GM23338 (cell line): ENCODE results near the gene COL4A2.

Experiments
- CREB1 ChIP-seq: fragments of 250-450 bp; sonication (Bioruptor Pico); IDR thresholded peaks from 2 replicates; pipeline ENCODE4 v1.5.0; 2020; ENCODE audit warnings: low read depth, mild to moderate bottlenecking, moderate library complexity
- CTCF ChIP-seq, 2 experiments: fragments of 200-600 bp in 1 of 2; sonication (generic) in 1 of 2; conservative IDR thresholded peaks; 2 replicates each; pipeline versions ENCODE4 v1.5.1 to v1.6.1; 2016 to 2017; ENCODE audit warnings: antibody characterized with exemption in 2 of 2, low read depth in 2 of 2, mild to moderate bottlenecking in 2 of 2, moderate library complexity in 1 of 2
- EZH2 ChIP-seq: fragments of 200-600 bp; sonication (generic); IDR thresholded peaks from one replicate; pipeline ENCODE4 v1.8.0; 2017; ENCODE audit warnings: antibody characterized with exemption, mild to moderate bottlenecking, low read depth; ENCODE audit not compliant: unreplicated experiment
- EZH2phosphoT487 ChIP-seq: fragments of 200-600 bp; sonication (generic); IDR thresholded peaks from one replicate; pipeline ENCODE4 v1.8.1; 2018; ENCODE audit warnings: antibody characterized with exemption; ENCODE audit not compliant: unreplicated experiment
- POLR2AphosphoS5 ChIP-seq: IDR thresholded peaks from 2 replicates; pipeline ENCODE4 v1.6.1; 2016; ENCODE audit warnings: antibody characterized with exemption, low read depth
- REST ChIP-seq: IDR thresholded peaks from one replicate; pipeline ENCODE4 v1.6.1; 2018; ENCODE audit warnings: antibody characterized with exemption; ENCODE audit not compliant: unreplicated experiment
- STAT1 ChIP-seq: IDR thresholded peaks from one replicate; pipeline ENCODE4 v1.6.1; 2016; ENCODE audit warnings: antibody characterized with exemption; ENCODE audit not compliant: unreplicated experiment
- TF ChIP-seq, protein P1 (sequence below): IDR thresholded peaks from 2 replicates; pipeline ENCODE4 v1.6.1; 2016; ENCODE audit warnings: antibody characterized with exemption

DNA sequence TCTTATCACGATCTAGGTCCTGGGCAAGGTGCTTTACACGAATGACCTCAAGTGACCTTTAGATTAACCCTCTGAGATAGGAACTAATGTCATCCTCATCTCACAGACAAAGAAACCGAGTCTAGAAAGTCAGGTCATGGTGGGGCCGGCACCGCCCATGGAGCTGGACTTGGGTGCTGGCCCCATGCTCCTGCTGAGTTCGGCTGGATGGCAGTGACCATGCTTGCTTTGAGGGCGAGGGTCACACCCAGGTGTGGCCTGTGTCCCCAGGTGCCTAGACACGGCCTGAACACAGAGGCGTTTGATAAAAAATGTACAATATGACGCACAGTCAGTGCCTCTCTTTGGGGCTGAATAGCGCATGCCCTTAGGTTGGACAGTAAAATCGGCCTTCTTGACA lies 26.8 kb downstream of the COL4A2 start:
- TF ChIP-seq CTCF (conservative IDR thresholded peaks at IDR 0.05; ENCODE audit: low read depth in 2 of 2) (no peak), POLR2AphosphoS5 (no peak), EZH2 (no peak), CREB1 (CRISPR knock-in tag) (no peak), REST (no peak), EZH2phosphoT487 (no peak), STAT1 (no peak)
- TF ChIP-seq, protein P1, sequence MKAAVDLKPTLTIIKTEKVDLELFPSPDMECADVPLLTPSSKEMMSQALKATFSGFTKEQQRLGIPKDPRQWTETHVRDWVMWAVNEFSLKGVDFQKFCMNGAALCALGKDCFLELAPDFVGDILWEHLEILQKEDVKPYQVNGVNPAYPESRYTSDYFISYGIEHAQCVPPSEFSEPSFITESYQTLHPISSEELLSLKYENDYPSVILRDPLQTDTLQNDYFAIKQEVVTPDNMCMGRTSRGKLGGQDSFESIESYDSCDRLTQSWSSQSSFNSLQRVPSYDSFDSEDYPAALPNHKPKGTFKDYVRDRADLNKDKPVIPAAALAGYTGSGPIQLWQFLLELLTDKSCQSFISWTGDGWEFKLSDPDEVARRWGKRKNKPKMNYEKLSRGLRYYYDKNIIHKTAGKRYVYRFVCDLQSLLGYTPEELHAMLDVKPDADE: no peak
